Mesendoderm (in vitro differentiated cells): Measurements from ENCODE around the gene PRSS37.
"Not testable (repeated sequence)": the region's sequence is repeated elsewhere in the genome, so short reads cannot be mapped to it uniquely, and the experiment has no call there.

Source experiments
- DNase-seq: peaks from one replicate; pipeline ENCODE4 v3.0.0; 2013
- H2AK5ac ChIP-seq: 2 replicates; pipeline ENCODE4 v1.6.1; 2013; ENCODE audit warnings: low read length, inconsistent platforms
- H2BK120ac ChIP-seq: 2 replicates; pipeline ENCODE4 v1.6.1; 2013; ENCODE audit warnings: low read depth, mild to moderate bottlenecking, low read length, moderate library complexity, mixed read lengths
- H2BK15ac ChIP-seq: replicated peaks from 2 replicates; pipeline ENCODE4 v1.6.1; 2013; ENCODE audit warnings: low read depth, mild to moderate bottlenecking, moderate library complexity
- H2BK5ac ChIP-seq: 2 replicates; pipeline ENCODE4 v1.6.1; 2013; ENCODE audit warnings: low read length, inconsistent platforms
- H3K18ac ChIP-seq: 2 replicates; pipeline ENCODE4 v1.6.1; 2013; ENCODE audit warnings: mild to moderate bottlenecking, low read length, mixed read lengths
- H3K23ac ChIP-seq: one replicate; pipeline ENCODE4 v1.6.1; 2013; ENCODE audit warnings: low read length
- H3K27ac ChIP-seq: 2 replicates; pipeline ENCODE4 v1.5.1; 2013; ENCODE audit warnings: low read depth, mild to moderate bottlenecking, inconsistent platforms, low read length, moderate library complexity
- H3K27me3 ChIP-seq: 2 replicates; pipeline ENCODE4 v1.6.1; 2013; ENCODE audit warnings: low read length, control low read depth, mild to moderate bottlenecking, inconsistent platforms; ENCODE audit not compliant: insufficient read depth, poor library complexity
- H3K36me3 ChIP-seq: 2 replicates; pipeline ENCODE4 v1.6.1; 2013; ENCODE audit warnings: low read length, inconsistent platforms; ENCODE audit not compliant: control insufficient read depth, insufficient read depth
- H3K4ac ChIP-seq: one replicate; pipeline ENCODE4 v1.6.1; 2013; ENCODE audit warnings: low read depth, mild to moderate bottlenecking, low read length, moderate library complexity
- H3K4me1 ChIP-seq: 2 replicates; pipeline ENCODE4 v1.6.1; 2013; ENCODE audit warnings: low read depth, low read length, inconsistent platforms; ENCODE audit not compliant: control insufficient read depth
- H3K4me2 ChIP-seq: 2 replicates; pipeline ENCODE4 v1.6.1; 2013; ENCODE audit warnings: low read length
- H3K4me3 ChIP-seq: 2 replicates; pipeline ENCODE4 v1.5.1; 2013; ENCODE audit warnings: mild to moderate bottlenecking, low read length
- H3K56ac ChIP-seq: one replicate; pipeline ENCODE4 v1.6.1; 2013; ENCODE audit warnings: low read length
- H3K79me1 ChIP-seq: 2 replicates; pipeline ENCODE4 v1.6.1; 2013; ENCODE audit warnings: low read length, inconsistent platforms
- H3K79me2 ChIP-seq: 2 replicates; pipeline ENCODE4 v1.6.1; 2013; ENCODE audit warnings: mild to moderate bottlenecking, low read length; ENCODE audit not compliant: control insufficient read depth, insufficient read depth
- H3K9ac ChIP-seq: 2 replicates; pipeline ENCODE4 v1.6.1; 2013; ENCODE audit warnings: low read length, inconsistent platforms
- H4K5ac ChIP-seq: one replicate; pipeline ENCODE4 v1.6.1; 2013; ENCODE audit warnings: low read length
- H4K8ac ChIP-seq: one replicate; pipeline ENCODE4 v1.6.1; 2013; ENCODE audit warnings: low read depth, mild to moderate bottlenecking, control low read depth, low read length, moderate library complexity
- WGBS: extraction: QIAGEN DNeasy Blood & Tissue Kit; methylation state at CpG from one replicate; pipeline ENCODE4 v1.1.7; 2013; ENCODE audit warnings: low lambda C conversion rate, missing lambda C conversion rate; ENCODE audit not compliant: insufficient coverage; ENCODE audit errors: extremely low coverage; 5-methylcytosine and 5-hydroxymethylcytosine counted together

PRSS37 gene

GRCh38 chr7:141837683-141838082 is 3.6 kb downstream of the PRSS37 start:
- no peak overlapping the region for H4K5ac ChIP-seq
- no peaks in the 10 kb centered on the region for H3K79me2 ChIP-seq
- H3K4me2 ChIP-seq: no peak overlapping the region
- no peak overlapping the region for H3K18ac ChIP-seq
- H4K8ac ChIP-seq: no peak overlapping the region
- WGBS: no CpG with 5 or more reads among the region's 5 CpGs
- H3K4ac ChIP-seq: no peak overlapping the region
- no peak overlapping the region for H3K56ac ChIP-seq
- no peak overlapping the region for H3K27ac ChIP-seq
- no peak overlapping the region for H2BK15ac ChIP-seq
- H3K79me1 ChIP-seq: no peaks in the 10 kb centered on the region
- H2BK120ac ChIP-seq: no peak overlapping the region
- H3K27me3 ChIP-seq: no peaks in the 10 kb centered on the region
- no peak overlapping the region for H3K23ac ChIP-seq
- H2BK5ac ChIP-seq: no peak overlapping the region
- no peak overlapping the region for H3K4me3 ChIP-seq
- no peak overlapping the region for H3K9ac ChIP-seq
- no peak for DNase-seq
- no peaks in the 10 kb centered on the region for H3K36me3 ChIP-seq
- no peak overlapping the region for H2AK5ac ChIP-seq
- no peaks in the 10 kb centered on the region for H3K4me1 ChIP-seq

- H3K4me1 ChIP-seq, H3K9ac ChIP-seq, H3K79me2 ChIP-seq, H3K27ac ChIP-seq, H3K56ac ChIP-seq, H2AK5ac ChIP-seq, H4K8ac ChIP-seq, H3K4me3 ChIP-seq, H2BK15ac ChIP-seq, H3K4ac ChIP-seq, H3K23ac ChIP-seq, H3K27me3 ChIP-seq, H3K18ac ChIP-seq, H3K79me1 ChIP-seq, H4K5ac ChIP-seq, H3K36me3 ChIP-seq, H2BK5ac ChIP-seq, H3K4me2 ChIP-seq, H2BK120ac ChIP-seq, DNase-seq: not testable (repeated sequence)
Observed at GRCh38 chr7:141822432-141822831, 18.9 kb downstream of the PRSS37 start.

- H3K9ac ChIP-seq: no peak overlapping the region
- H3K27me3 ChIP-seq: no peaks in the 10 kb centered on the region
- H2AK5ac ChIP-seq: no peak overlapping the region
- no peak overlapping the region for H2BK5ac ChIP-seq
- H3K18ac ChIP-seq: no peak overlapping the region
- no peak overlapping the region for H3K23ac ChIP-seq
- WGBS: no CpG with 5 or more reads among the region's 1 CpG
- H4K5ac ChIP-seq: no peak overlapping the region
- no peak overlapping the region for H2BK15ac ChIP-seq
- no peaks in the 10 kb centered on the region for H3K4me1 ChIP-seq
- H3K56ac ChIP-seq: no peak overlapping the region
- H3K79me1 ChIP-seq: no peaks in the 10 kb centered on the region
- no peak overlapping the region for H3K4me3 ChIP-seq
- no peak for DNase-seq
- no peak overlapping the region for H4K8ac ChIP-seq
- no peaks in the 10 kb centered on the region for H3K36me3 ChIP-seq
- H3K4ac ChIP-seq: no peak overlapping the region
- no peak overlapping the region for H2BK120ac ChIP-seq
- H3K27ac ChIP-seq: no peak overlapping the region
- H3K79me2 ChIP-seq: no peaks in the 10 kb centered on the region
- no peak overlapping the region for H3K4me2 ChIP-seq
Observed at GRCh38 chr7:141820067-141820466, 21.2 kb downstream of the PRSS37 start.

- no peaks in the 10 kb centered on the region for H3K79me1 ChIP-seq
- no peaks in the 10 kb centered on the region for H3K79me2 ChIP-seq
- H2BK120ac ChIP-seq: no peak overlapping the region
- no peak overlapping the region for H3K56ac ChIP-seq
- H4K8ac ChIP-seq: no peak overlapping the region
- H2BK5ac ChIP-seq: no peak overlapping the region
- H3K27ac ChIP-seq: no peak overlapping the region
- H3K4me2 ChIP-seq: no peak overlapping the region
- no peak overlapping the region for H3K9ac ChIP-seq
- no peak overlapping the region for H3K4me3 ChIP-seq
- H4K5ac ChIP-seq: no peak overlapping the region
- no peaks in the 10 kb centered on the region for H3K27me3 ChIP-seq
- no peak overlapping the region for H2AK5ac ChIP-seq
- H3K36me3 ChIP-seq: no peaks in the 10 kb centered on the region
- H2BK15ac ChIP-seq: no peak overlapping the region
- H3K4ac ChIP-seq: no peak overlapping the region
- H3K4me1 ChIP-seq: no peaks in the 10 kb centered on the region
- no CpG with 5 or more reads among the region's 2 CpGs for WGBS
- no peak overlapping the region for H3K23ac ChIP-seq
- DNase-seq: no peak
- H3K18ac ChIP-seq: no peak overlapping the region
Observed at GRCh38 chr7:141792526-141792925, 48.8 kb downstream of the PRSS37 start.

GRCh38 chr7:141789917-141790316 is 51.4 kb downstream of the PRSS37 start, which contains the start of gene TAS2R5:
Gene TAS2R5, plus strand, starts transcription at chr7:141790217. Its CDS starts 145 bp downstream, at chr7:141790362.
- Histone ChIP-seq H4K8ac (no peak within 1 kb of the TSS), H4K5ac (no peak within 1 kb of the TSS), H3K27me3 (no peaks in the 10 kb centered on the region), H3K79me1 (no peaks in the 10 kb centered on the region), H3K4me1 (no peaks in the 10 kb centered on the region), H2BK15ac (no peak within 1 kb of the TSS), H2BK5ac (no peak within 1 kb of the TSS), H2AK5ac (no peak within 1 kb of the TSS), H3K4ac (no peak within 1 kb of the TSS), H3K18ac (no peak within 1 kb of the TSS), H3K4me2 (no peak within 1 kb of the TSS), H3K79me2 (no peaks in the 10 kb centered on the region), H3K9ac (no peak within 1 kb of the TSS), H2BK120ac (no peak within 1 kb of the TSS), H3K4me3 (no peak within 1 kb of the TSS), H3K23ac (no peak within 1 kb of the TSS), H3K36me3 (no peaks in the 10 kb centered on the region), H3K56ac (no peak within 1 kb of the TSS), H3K27ac (no peak within 1 kb of the TSS)
- no peak for DNase-seq
- WGBS: no CpG with 5 or more reads among the region's 5 CpGs

GRCh38 chr7:141788296-141788695 is 53.0 kb downstream of the PRSS37 start:
- no peak overlapping the region for H2AK5ac ChIP-seq
- H3K4me1 ChIP-seq: no peaks in the 10 kb centered on the region
- H2BK15ac ChIP-seq: no peak overlapping the region
- H3K79me2 ChIP-seq: no peaks in the 10 kb centered on the region
- no peaks in the 10 kb centered on the region for H3K79me1 ChIP-seq
- no peak overlapping the region for H3K4ac ChIP-seq
- no peak overlapping the region for H4K5ac ChIP-seq
- H3K27ac ChIP-seq: no peak overlapping the region
- no peak overlapping the region for H3K56ac ChIP-seq
- H4K8ac ChIP-seq: no peak overlapping the region
- H3K27me3 ChIP-seq: no peaks in the 10 kb centered on the region
- H3K4me2 ChIP-seq: no peak overlapping the region
- H3K18ac ChIP-seq: no peak overlapping the region
- H3K4me3 ChIP-seq: no peak overlapping the region
- no peak overlapping the region for H2BK5ac ChIP-seq
- H3K36me3 ChIP-seq: no peaks in the 10 kb centered on the region
- no peak overlapping the region for H2BK120ac ChIP-seq
- no peak overlapping the region for H3K9ac ChIP-seq
- no CpG with 5 or more reads among the region's 2 CpGs for WGBS
- DNase-seq: no peak
- H3K23ac ChIP-seq: no peak overlapping the region
